Stimulated activated CD4-positive, alpha-beta T cell treated with anti-CD3 and anti-CD28 coated beads, Interleukin-1b, Interleukin-23, amount 100 ng/mL, for 1 hour (primary cell): ENCODE measurements around the gene FAR1.

Experiments
- DNase-seq, 2 donors: peaks; one replicate each; pipeline ENCODE4 v3.0.0-alpha.2; 2020; ENCODE audit warnings: low read depth in 2 of 2

The FAR1 gene

GRCh38 chr11:13669544-13670488 lies 1.3 kb downstream of the FAR1 start:
- DNase-seq, result no peak

DNA sequence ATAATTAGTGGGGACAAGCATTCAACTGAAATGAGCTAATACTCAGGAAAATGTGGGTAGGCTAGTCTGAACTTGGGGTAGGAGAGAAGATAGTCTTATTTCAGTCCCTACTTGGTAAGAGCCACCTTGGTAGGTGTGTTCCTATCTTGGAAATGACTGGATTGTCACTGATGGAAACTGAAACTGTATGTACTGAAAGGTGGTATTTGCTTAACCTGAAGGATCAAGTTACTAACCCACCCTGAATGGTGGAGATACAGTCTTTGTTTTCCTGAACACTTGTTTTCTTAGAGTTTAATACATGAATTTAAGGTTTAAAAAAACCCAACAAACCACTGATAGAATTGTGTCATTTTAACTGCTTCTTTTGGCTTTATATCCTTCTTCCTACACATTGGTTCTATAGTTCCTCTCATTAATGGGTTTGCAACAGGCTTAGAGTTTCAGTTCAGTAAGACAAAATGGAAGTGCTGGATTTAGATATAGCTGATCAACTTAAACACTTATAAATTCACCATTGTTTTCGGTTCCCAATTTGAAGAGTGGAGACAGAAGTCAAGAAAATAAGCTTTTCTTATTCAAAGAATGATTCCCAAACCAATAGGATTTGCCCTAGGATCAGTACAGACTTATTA lies 4.2 kb downstream of the FAR1 start:
- DNase-seq, result no peak

- DNase-seq, result no peak
These were observed 6.5 kb downstream of the FAR1 start for GRCh38 chr11:13674799-13675509.

DNA sequence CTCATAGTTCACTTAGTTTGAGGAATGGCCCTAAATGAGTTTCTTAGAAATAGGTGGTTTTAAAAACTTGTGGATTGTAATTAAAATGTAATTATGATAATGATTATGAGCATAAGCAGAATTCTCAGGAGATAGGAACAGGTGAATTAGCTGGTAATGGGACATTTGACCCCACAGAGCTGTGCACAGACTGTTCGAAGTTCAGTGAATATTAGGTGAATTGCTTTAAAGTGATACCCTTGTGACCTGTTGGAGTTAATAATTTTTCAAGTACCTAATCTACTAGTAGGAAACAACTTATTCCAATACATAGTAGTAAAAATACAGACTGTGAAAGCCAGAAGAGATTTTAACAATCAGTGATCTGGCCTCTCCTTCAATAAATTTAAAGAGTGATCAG lies 8.1 kb downstream of the FAR1 start:
- DNase-seq, result no peak

DNA sequence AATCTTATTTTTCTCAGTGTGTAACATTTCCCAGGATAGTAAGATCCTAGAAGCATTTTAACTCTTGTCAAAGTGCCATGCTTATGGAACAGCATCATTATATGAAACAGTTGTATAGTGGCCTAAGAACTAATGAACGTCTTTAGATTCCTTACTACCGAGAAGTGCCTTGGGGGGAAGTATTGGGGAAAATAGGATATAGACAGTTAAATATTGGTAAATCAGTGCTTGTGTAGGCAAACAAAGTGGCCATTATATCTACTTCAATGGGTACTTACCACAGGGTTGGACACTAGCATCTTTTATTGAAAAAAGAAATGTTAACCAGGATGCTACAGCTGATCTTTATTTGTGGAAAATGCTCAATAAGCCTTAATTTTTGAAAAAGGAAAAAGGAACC lies 11.3 kb downstream of the FAR1 start:
- no peak for DNase-seq

- no peak for DNase-seq
These were observed 12.2 kb downstream of the FAR1 start for GRCh38 chr11:13680501-13681264.

DNA sequence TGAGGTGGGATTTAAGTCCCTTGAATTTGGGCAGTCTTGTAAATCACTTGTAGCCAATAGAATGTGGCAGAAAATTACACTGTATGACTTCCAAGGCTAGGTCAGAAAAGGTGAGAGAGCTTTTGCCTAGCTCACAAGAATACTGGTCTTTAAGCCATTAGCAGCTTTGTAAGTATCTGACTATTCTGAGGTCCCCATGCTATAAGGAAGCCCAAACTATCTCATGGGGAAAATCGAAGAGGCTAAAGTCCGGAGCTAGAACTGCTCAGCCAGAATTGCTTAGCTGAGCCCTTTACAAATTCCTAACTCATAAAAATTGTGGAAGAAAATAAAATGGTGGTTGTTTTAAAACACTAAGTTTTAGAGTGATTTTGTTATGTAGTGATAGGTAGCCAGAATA lies 13.0 kb downstream of the FAR1 start:
- DNase-seq, result no peak

DNA sequence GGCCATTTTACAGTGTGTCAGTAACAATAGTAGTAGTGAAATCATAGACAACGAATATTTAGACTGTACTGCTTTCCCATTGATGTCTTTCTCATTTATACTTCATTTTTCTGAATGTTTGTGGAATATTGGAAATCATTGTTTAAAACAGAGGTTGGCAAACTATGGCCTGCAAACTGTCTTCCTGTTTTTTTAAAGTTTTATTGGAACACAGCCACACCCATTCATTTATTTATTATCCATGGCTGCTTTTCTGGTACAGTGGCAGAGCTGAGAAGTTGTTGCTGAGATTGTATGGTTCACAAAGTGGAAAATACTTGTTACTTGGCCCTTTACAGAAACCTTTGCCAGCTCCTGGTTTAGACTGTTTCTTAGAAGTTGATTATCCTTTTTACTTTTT lies 13.7 kb downstream of the FAR1 start:
- DNase-seq, result no peak

GRCh38 chr11:13685461-13686108 lies 17.1 kb downstream of the FAR1 start:
- no peak for DNase-seq

- no peak for DNase-seq
These were observed 18.3 kb downstream of the FAR1 start for GRCh38 chr11:13686776-13687175.

DNA sequence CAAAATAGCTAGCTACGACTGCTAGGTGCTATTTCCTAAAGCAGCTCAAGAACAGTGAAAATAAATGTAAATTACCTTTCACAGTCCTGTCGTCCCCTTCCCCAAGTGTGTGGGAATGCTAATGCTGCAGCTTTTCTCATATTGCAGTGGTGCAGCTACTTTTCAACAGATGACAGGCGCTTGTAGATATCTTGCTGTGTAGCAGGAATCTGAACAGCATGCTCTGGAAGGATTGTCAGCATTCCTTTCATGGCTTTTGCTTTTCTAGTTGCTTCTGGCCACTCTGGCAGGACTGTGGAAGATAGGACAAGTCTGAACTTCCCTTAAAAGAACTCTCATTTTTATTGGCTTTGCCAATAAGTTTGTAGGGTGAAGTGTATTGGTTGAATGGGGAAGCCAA lies 18.8 kb downstream of the FAR1 start:
- no peak for DNase-seq

- DNase-seq, result no peak
These were observed 22.9 kb downstream of the FAR1 start for GRCh38 chr11:13691286-13691899.

GRCh38 chr11:13692172-13692571 lies 23.7 kb downstream of the FAR1 start:
- no peak for DNase-seq

GRCh38 chr11:13694115-13694514 lies 25.6 kb downstream of the FAR1 start:
- DNase-seq, result no peak

DNA sequence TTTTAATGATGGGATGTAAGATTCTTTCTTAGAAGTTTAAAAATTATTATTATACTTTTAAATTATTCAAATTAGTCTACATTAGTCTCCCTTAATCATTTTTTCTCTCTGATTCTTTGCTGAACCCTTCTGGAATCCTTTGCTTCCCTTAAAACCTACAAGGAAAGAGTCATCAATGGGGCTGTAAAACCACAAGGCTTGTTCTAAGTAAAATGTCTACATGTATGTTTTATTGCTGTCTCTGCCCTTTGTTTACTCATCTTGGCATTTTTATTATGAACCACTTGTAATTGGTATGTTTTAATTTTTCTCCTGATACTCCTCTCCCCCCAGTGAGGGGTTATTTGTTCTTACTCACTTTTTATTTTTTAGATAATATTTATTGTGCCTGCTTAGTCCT lies 27.4 kb downstream of the FAR1 start:
- no peak for DNase-seq

DNA sequence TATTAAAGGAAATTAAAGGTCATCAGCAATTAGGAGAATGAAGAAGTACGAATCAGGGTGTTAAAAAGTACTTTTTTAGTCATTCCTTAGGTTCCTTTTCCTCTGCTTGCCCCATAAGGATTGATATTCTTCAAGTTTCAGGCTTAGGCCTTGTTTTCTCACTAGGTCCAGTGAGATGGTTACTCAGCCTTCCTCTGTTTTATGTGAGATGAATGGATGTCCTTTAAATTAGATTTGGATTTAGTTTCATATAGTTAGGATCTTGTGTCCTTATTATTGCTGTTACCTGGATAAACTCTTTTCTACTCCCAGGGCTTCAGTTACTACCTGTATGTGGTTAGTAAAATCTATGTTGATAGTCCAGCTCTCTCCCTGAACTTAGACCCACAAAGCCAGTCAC lies 29.2 kb downstream of the FAR1 start:
- DNase-seq, result no peak

DNA sequence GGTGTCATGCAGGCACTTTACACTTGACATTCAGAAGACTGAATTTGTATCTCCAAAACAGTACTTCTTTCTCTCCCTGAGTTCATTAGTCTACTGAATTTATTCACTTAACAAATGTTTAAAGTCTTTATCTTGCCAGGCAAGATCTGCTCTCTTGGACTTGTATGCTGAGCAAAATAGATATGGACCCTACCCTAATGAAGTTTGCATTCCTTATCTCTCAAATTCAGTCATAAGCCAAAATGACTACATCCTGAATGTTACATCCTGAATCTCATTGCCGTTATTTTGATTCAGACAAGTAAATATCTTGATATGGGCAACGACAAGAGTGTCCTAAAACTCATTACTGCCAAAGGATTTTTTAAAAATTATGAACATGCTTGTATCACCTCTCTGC lies 29.7 kb downstream of the FAR1 start:
- no peak for DNase-seq

GRCh38 chr11:13699041-13699440 lies 30.6 kb downstream of the FAR1 start:
- DNase-seq, result no peak

DNA sequence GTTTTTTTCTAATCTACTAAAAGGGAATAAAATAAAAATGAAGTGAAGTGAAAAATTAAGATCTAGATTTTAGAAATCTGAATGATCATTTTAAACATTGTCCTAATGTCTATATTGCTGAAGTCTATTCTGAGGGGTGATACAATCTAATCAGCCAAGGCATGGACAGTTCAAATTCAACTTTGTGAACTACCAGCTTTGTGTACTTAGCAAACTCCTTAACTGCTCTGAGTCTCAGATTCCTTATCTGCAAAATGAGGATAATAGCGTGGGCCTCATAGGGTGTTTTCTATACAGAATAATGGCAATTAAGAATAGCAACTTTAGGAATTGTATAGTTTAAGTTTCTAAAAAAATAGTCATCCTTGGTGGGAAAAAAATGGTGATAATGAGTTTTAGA lies 31.4 kb downstream of the FAR1 start:
- DNase-seq, result no peak

DNA sequence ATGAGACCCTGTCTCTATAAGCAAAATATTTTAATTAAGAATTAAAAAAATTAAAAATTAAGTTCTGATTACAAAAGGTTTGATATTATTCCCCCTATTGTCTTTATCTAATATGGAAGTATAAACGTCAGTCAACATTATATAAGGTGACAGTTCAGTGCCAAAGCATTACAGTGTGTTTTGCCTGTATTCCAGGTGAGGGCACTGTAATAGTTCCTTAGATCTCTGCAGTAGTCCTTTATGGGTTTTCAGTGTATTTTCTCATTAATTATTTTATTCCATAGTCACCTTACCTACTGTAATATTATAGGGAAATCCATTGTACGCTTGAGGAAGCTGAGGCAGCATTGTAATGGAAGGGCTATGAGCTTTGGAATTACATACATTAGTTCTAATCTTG lies 33.0 kb downstream of the FAR1 start:
- DNase-seq, result no peak

GRCh38 chr11:13702071-13702470 lies 33.6 kb downstream of the FAR1 start:
- DNase-seq, result no peak
